Measurements from ENCODE around the gene RBM28.

The RBM28 gene

DNA sequence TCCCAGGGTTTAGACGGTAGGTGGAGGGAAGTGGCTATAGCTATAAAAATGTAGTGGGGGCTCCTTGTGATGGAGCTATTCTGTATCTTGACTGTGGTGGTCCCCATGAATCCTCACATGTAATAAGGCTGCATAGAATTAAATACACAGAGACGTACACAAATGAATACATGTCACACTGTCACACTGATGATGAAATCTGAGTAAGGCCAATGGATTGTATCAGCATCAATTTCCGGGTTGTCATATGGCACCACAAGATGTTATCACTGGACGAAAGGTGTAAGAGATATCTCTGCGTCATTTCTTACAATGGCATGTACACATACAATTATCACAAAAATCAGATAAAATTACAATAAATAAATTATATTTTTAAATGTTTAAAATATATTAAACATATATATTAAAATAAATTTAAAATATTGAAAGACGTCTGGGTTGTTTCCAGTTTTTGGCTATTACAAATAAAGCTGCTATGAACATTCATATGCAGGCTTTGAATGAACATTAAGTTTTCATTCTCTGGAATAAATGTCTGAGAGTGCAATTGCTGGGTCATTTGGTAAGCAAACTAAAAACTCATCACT is 64.5 kb downstream of the RBM28 start:
- no peak for DNase-seq

GRCh38 chr7:128278366-128278765 is 65.3 kb downstream of the RBM28 start:
- DNase-seq, result no peak

GRCh38 chr7:128275681-128276080 is 68.0 kb downstream of the RBM28 start:
- no peak for DNase-seq

- DNase-seq, result no peak
Observed at GRCh38 chr7:128274884-128275603, 68.7 kb downstream of the RBM28 start.

GRCh38 chr7:128274246-128274883 is 69.3 kb downstream of the RBM28 start:
- DNase-seq, result no peak

DNA sequence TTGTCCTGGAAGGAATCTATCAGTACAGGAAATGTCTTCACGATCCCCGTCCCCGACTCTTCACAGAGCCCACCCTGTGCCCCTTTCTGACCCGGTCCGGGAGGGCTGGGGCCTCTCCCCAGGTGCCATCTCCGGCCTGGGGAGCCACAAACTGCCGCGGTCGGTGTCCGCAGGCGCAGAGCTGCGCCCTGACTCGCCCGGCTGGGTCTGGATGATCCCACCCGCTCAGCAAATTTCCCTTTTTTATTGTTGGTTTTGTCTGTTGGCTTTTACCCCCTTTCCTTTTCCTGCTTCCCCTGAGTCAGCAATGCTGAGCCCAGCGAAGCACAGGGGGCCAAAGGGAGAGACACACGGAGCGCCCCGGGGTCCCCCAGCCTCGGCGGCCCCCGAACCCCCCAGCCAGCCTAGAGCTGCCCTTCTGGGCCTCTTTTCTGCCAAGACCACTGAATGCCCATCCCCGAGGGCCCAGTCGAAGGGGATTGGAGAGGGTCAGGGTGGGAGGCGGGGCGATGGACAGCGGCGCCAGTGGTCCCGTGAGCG is 71.7 kb downstream of the RBM28 start:
- DNase-seq, result no peak

- DNase-seq, result no peak
Observed at GRCh38 chr7:128271471-128271941, 72.2 kb downstream of the RBM28 start.

DNA sequence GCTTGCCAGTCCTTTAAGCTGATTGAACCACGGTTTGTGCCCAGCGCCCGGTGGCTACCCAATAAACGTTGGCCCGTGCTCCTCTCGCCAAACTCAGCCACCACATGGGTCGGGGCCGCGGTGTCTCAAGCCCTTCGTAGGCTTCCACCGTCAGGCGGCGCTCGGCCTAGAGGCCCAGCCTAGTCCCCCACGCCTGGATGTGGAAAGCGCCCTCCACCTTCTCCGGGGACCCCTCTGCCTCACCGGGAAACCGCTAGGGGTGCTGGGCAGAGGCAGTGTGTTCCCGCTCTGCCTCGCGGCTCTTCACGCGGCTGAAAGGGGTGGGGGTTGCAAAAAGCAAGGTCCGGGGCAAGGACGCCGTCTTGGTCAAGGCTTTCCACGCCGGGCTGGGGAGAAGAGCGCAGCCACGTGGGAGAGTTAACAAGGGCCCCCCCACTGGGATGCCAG is 72.9 kb downstream of the RBM28 start:
- no peak for DNase-seq

GRCh38 chr7:128268233-128268632 is 75.5 kb downstream of the RBM28 start:
- DNase-seq, result no peak

GRCh38 chr7:128267595-128267924 is 76.1 kb downstream of the RBM28 start:
- DNase-seq, result no peak

GRCh38 chr7:128266883-128267594 is 76.7 kb downstream of the RBM28 start:
- DNase-seq, result no peak

- DNase-seq, result no peak
Observed at GRCh38 chr7:128266529-128266882, 77.2 kb downstream of the RBM28 start.

GRCh38 chr7:128265906-128266300 is 77.8 kb downstream of the RBM28 start:
- no peak for DNase-seq

- no peak for DNase-seq
Observed at GRCh38 chr7:128265156-128265905, 78.4 kb downstream of the RBM28 start.

GRCh38 chr7:128264477-128264876 is 79.2 kb downstream of the RBM28 start:
- DNase-seq, result no peak

DNA sequence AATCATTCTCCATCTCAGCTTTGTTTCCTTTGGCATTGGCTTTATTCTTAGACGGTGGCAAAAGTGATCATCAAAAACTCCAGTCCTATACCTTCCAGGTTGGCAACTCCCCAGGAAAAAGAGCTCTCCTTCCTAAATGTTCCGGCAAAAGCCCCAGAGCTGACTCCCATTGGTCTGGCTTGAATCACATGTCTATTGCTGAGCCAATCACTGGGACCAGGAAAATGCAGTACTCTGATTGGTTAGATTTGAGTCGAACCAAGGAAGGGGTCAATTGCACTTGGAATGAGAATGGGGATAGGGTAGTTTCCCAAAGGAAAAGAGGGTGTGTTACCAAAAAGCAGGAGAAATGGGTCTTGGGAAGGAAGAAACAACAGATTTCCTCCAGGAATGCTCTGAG is 80.3 kb downstream of the RBM28 start:
- no peak for DNase-seq

DNA sequence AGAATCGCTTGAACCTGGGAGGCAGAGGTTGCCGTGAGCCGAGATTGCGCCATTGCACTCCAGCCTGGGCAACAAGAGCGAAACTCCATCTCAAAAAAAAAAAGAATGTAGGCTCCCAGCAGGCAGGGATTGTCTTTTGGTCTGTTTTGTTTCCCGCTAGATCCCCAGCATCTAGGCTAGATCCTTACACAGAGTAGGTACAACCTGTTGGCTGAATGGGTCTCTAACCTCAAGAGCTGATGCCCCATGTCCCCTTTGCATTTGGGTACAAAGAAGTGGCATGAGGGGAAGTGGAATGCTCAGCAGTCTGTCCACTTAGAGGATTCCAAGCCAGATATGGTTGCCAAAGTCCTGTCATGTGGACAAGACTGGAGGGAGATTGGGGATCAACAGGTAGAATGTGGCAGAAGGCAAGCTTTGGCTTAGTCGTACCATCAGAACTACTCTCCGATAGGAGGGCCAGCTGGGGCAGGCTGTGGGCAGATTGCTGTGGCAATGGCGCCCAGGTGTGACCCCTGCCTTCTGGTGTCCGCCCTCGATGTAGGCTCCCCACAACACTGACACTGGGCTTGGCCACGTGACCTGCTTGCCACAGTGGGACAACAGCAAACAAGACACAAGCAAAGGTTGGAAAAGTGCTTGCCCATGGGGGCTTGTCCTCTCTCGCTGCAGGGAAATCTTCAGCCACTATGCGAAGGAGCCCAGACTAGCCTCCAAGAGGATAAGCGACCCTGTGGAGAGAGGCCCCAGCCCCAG is 81.3 kb downstream of the RBM28 start:
- no peak for DNase-seq

DNA sequence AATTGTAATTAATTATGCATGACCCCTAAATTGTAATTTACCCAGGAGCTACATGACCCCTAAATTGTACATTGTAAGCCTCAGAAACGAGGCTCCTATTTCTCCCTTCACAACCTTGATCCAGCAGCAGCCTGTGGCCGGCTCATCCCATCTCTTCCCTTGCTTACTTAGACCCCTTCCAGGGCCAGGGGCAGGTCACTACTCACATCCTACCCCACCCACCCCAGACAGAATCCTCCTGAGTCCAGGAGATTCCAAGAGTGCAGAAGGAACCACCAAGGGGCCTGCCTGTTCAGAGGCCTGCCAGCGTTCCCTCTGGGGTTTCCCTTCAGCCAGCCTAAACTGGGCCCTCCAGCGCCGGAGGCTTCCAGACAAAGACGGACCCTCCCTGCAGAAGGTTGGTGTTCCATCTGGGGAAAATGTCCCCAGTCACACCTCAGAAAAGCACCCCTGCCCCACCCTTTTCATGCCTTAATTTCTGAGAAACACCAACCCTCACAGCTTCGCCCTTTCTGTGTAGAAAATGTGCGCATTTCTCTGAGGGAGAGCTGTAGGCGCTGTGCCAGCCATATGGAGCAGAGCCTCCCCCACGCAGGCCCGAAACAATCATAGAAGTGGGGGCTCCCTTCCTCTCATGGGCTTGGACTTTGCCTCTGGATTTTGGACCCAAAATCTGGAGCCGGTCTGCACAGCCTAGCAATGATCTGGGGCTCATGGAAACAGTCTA is 83.5 kb downstream of the RBM28 start:
- no peak for DNase-seq

DNA sequence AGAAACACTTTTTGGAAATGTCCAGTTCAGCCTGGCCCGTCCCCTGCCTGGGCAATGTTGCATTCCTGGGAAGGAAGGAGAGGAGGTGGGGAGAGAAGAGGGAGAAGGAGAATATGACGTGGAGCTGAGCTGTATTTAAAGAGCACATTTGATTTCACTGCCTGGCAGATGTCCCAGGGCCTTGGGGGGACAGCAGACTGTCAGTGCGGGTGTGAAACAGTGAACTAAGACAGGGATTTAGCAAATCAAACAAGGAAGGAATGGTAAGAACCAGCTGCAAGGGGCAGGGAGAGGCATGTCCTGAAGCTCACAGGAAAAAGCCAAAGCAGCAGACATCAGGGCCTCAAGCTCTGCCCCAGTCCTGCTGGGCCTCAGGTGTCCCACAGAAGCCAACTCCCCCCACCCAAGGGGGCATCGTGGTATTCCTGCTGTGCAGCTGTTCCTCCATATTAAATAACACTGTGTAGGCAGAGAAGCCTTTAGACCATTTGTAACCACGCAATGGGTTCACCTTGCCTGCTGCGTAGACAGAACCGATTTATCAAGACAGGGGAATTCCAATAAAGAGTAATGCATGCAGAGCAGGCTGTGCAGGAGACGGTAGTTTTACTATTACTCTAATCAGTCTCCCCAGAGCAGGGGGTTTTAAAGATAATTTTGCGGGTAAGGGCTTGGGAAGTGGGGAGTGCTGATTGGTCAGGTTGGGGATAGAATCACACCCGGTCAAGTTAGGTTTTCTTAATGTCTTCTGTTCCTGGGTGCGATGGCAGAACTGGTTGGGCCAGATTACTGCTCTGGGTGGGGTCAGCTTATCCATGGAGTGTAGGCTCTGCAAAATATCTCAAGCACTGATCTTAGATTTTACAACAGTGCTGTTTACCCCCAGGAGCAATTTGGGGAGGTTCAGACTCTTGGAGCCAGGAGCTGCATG is 84.3 kb downstream of the RBM28 start:
- no peak for DNase-seq

DNA sequence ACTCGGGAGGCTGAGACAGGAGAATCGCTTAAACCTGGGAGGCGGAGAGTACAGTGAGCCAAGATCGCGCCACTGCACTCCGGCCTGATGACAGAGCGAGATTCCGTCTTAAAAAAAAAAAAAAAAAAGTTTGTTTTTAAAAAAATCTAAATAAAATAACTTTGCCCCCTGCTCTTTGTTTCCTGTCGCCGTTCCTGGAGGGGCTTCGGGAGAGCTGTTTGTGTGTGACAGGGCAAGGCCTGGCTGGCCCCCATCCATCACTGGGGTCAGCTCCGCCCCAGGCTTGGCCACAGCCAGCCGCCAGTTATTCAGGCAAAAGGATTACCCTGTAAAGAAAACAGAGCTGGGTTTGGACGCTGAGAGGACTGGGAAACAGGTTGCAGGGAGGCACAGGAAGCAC is 86.2 kb downstream of the RBM28 start:
- no peak for DNase-seq
